ENCODE results near the gene NPM1.

The NPM1 gene

GRCh38 chr5:171391996-171392577 lies 4.4 kb downstream of the NPM1 start:
- H3K36me3 ChIP-seq (ENCODE audit: control insufficient read depth in 2 of 2, insufficient read depth in 1 of 2, low read length in 2 of 2) = peaks cover 59 to 87% of the 10 kb centered on the region in 2 experiments
- ChIA-PET POLR2A (interaction anchor here (0.7 kb wide), 1 partner anchor 35 kb away, joined by 4 read pairs; no protein-coding TSS in a partner anchor), CTCF (no interaction called here)
- no peaks in the 10 kb centered on the region for H3K4me1 ChIP-seq (ENCODE audit: control insufficient read depth, insufficient read depth, low read length)
- H3K4me3 ChIP-seq (ENCODE audit: low read depth, low read length) = no peak overlapping the region
- no peak overlapping the region for H3K27ac ChIP-seq (ENCODE audit: extremely low read depth, low read depth, low read length)
- no peaks in the 10 kb centered on the region for H3K9me3 ChIP-seq (ENCODE audit: control insufficient read depth, insufficient read depth, low read depth, low read length)
- TF ChIP-seq ZNF146 (tag by site-specific recombination; IDR thresholded peaks at IDR 0.05) (no peak), ZNF362 (tag by site-specific recombination; IDR thresholded peaks at IDR 0.05) (0 out of 2 replicates have a peak, but pooled peaks have one; percentile 21), ZBTB8A (tag by site-specific recombination; IDR thresholded peaks at IDR 0.05) (no peak)

GRCh38 chr5:171392585-171393159 lies 5.0 kb downstream of the NPM1 start:
- CTCF ChIA-PET = interaction anchor here (0.6 to 1.7 kb wide), 4 partner anchors 13 to 203 kb away, joined by 3 to 5 read pairs (median 4); no protein-coding TSS in a partner anchor
- POLR2A ChIA-PET = interaction anchor here (0.7 kb wide), 1 partner anchor 35 kb away, joined by 4 read pairs; no protein-coding TSS in a partner anchor

More at GRCh38 chr5:171392585-171393159, 5.0 kb downstream of the NPM1 start:
- Histone ChIP-seq H3K27ac (ENCODE audit: extremely low read depth, low read depth, low read length) (no peak overlapping the region), H3K4me1 (ENCODE audit: control insufficient read depth, insufficient read depth, low read length) (no peaks in the 10 kb centered on the region), H3K36me3 (ENCODE audit: control insufficient read depth in 2 of 2, insufficient read depth in 1 of 2, low read length in 2 of 2) (peaks cover 65 to 93% of the 10 kb centered on the region in 2 experiments), H3K9me3 (ENCODE audit: control insufficient read depth, insufficient read depth, low read depth, low read length) (no peaks in the 10 kb centered on the region), H3K4me3 (ENCODE audit: low read depth, low read length) (no peak overlapping the region)
- TF ChIP-seq REPIN1 (tag by site-specific recombination; IDR thresholded peaks at IDR 0.05; ENCODE audit: low read depth) (no peak), ZBTB11 (tag by site-specific recombination; conservative IDR thresholded peaks at IDR 0.05; ENCODE audit: low read depth) (no peak), ZXDB (tag by site-specific recombination; IDR thresholded peaks at IDR 0.05) (no peak), ZNF645 (tag by site-specific recombination; IDR thresholded peaks at IDR 0.05) (no peak), ZNF138 (tag by site-specific recombination; IDR thresholded peaks at IDR 0.05; ENCODE audit: borderline replicate concordance) (no peak), ZBTB20 (tag by site-specific recombination; IDR thresholded peaks at IDR 0.05) (no peak), ZNF112 (tag by site-specific recombination; IDR thresholded peaks at IDR 0.05) (no peak), ZFP69B (tag by site-specific recombination; IDR thresholded peaks at IDR 0.05) (no peak), ZNF362 (tag by site-specific recombination; IDR thresholded peaks at IDR 0.05) (no peak), ZNF146 (tag by site-specific recombination; IDR thresholded peaks at IDR 0.05) (peak; percentile 42; the same call in 1 of the 2 replicates), ZNF585B (tag by site-specific recombination; IDR thresholded peaks at IDR 0.05) (peak; percentile 3; the same call in 1 of the 2 replicates), PBX3 (CRISPR knock-in tag; IDR thresholded peaks at IDR 0.05) (no peak), ZNF558 (tag by site-specific recombination; IDR thresholded peaks at IDR 0.05) (no peak), ZNF221 (tag by site-specific recombination; IDR thresholded peaks at IDR 0.05; ENCODE audit: borderline replicate concordance) (no peak), SCRT2 (tag by site-specific recombination; IDR thresholded peaks at IDR 0.05) (no peak), ZNF426 (tag by site-specific recombination; IDR thresholded peaks at IDR 0.05) (no peak), ZNF513 (tag by site-specific recombination; IDR thresholded peaks at IDR 0.05) (peak; percentile 99)
